ENCODE measurements around the gene IGF2BP2. TPM values are rescaled to one million over a fixed set of nuclear protein-coding genes. Genes with fewer than 3 reads are reported as not detected.

IGF2BP2 gene
- total and polyA plus RNA-seq, 2 of the 13 experiments (the other 11 are each of a cell fraction or from before 2014, with no cell fraction given): 6.5 to 46.0 TPM

DNA sequence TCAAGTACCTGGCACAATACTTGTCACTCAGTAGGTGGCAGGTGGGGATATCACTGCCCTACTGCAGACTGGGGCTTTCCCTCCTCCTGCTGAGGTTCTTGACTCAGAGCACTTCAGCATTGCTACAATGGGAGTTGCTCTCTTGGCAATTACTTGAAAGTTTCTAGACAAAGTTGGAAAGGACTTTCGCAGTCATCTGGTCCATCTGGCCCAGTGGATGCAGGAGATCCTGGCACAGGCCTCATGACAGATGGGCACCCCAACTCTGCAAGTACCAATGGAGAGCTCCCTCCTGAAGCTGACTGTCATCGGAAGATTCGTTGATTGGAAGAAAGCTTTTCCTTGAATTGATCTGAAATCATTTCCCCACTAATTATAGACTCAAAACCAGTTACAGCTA, 19.2 kb upstream of the IGF2BP2 start:
- no peaks in the 10 kb centered on the region; a peak in 2 of 5 replicates for H3K27me3 ChIP-seq (ENCODE audit: control insufficient read depth in 1 of 2, insufficient read depth in 2 of 2, low read length in 2 of 2)
- no peaks in the 10 kb centered on the region for H3K9me3 ChIP-seq (ENCODE audit: low read length)
- H3K4me3 ChIP-seq (replicated peaks in 1 of 3; ENCODE audit: insufficient read depth in 1 of 3, low read depth in 2 of 3, low read length in 3 of 3): no peak overlapping the region
- peaks cover 41% of the 10 kb centered on the region for H3K4me1 ChIP-seq (ENCODE audit: insufficient read depth, low read length)
- H3K79me2 ChIP-seq (ENCODE audit: insufficient read depth, low read length): no peaks in the 10 kb centered on the region
- H3K27ac ChIP-seq (ENCODE audit: extremely low read length, insufficient read depth, low read length): no peak overlapping the region
- POLR2A ChIA-PET: no interaction called here
- TF ChIP-seq, protein P1, sequence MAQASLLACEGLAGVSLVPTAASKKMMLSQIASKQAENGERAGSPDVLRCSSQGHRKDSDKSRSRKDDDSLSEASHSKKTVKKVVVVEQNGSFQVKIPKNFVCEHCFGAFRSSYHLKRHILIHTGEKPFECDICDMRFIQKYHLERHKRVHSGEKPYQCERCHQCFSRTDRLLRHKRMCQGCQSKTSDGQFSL (CRISPR knock-in tag; IDR thresholded peaks at IDR 0.05): no peak
- no peak for TF ChIP-seq ZNF124 (CRISPR knock-in tag; IDR thresholded peaks at IDR 0.05)
- 0 out of 2 replicates have a peak, but pooled peaks have one; percentile 3 for TF ChIP-seq ZMYM3 (CRISPR knock-in tag; IDR thresholded peaks at IDR 0.05)
- H3K36me3 ChIP-seq (replicated peaks in 1 of 2; ENCODE audit: control insufficient read depth in 1 of 2, insufficient read depth in 2 of 2, low read length in 2 of 2): no peaks in the 10 kb centered on the region
- intact Hi-C loops (cut with micrococcal nuclease; ENCODE audit: unreplicated experiment) (no loop called here), in situ Hi-C loops (cut with HindIII; ENCODE audit: extremely low pct_ligation_motif_present, low pct_unique_long_range_greater_than_20kb) (no loop called here)
- no peak overlapping the region for H3K4me2 ChIP-seq (ENCODE audit: low read depth, low read length)
- no peak overlapping the region for H3K9ac ChIP-seq (ENCODE audit: insufficient read depth, low read depth, low read length)
- 71% methylated on average over 3 of the region's 3 CpGs for WGBS (ENCODE audit: low lambda C conversion rate)
- DNase-seq (ENCODE audit: low spot score): no peak
- no peak for FAIRE-seq
- no TSS peak for BruUV-seq (replicated peaks)
- H2AFZ ChIP-seq (ENCODE audit: low read length): no peak overlapping the region
- H4K20me1 ChIP-seq (ENCODE audit: insufficient read depth, low read length): no peaks in the 10 kb centered on the region
- no peak for ATAC-seq
- CTCF ChIA-PET (ENCODE audit: low intra/inter-chr PET ratio, low total read pairs): no interaction called here

DNA sequence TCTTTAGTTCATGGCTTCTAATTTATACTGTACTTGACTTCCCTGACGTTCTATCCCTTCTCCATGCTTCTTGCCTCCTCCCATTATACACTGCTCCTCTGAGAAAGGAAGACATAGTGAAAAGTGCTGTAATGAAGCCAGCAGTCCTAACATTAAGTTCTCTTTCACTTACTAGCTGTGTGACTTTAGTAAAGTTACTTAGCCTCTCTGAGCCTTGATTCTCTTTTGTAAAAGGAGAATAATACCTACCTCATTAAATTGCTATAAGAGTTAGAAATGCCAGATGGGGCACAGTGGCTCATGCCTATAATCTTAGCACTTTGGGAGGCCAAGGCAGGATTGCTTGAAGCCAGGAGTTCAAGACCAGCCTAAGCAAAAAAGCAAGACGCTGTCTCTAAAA, 18.8 kb upstream of the IGF2BP2 start:
- DNase-seq (ENCODE audit: low spot score) (no peak), FAIRE-seq (no peak), ATAC-seq (no peak)
- H3K4me1 ChIP-seq (ENCODE audit: insufficient read depth, low read length): peaks cover 41% of the 10 kb centered on the region
- H3K4me2 ChIP-seq (ENCODE audit: low read depth, low read length): no peak overlapping the region
- no peak overlapping the region for H3K27ac ChIP-seq (ENCODE audit: extremely low read length, insufficient read depth, low read length)
- H4K20me1 ChIP-seq (ENCODE audit: insufficient read depth, low read length): no peaks in the 10 kb centered on the region
- WGBS (ENCODE audit: low lambda C conversion rate): 47% methylated on average over 2 of the region's 2 CpGs
- ChIA-PET CTCF (ENCODE audit: low intra/inter-chr PET ratio, low total read pairs) (no interaction called here), POLR2A (no interaction called here)
- intact Hi-C loops (cut with micrococcal nuclease; ENCODE audit: unreplicated experiment): no loop called here
- no peaks in the 10 kb centered on the region for H3K9me3 ChIP-seq (ENCODE audit: low read length)
- H3K9ac ChIP-seq (ENCODE audit: insufficient read depth, low read depth, low read length): no peak overlapping the region
- no peak overlapping the region for H3K4me3 ChIP-seq (replicated peaks in 1 of 3; ENCODE audit: insufficient read depth in 1 of 3, low read depth in 2 of 3, low read length in 3 of 3)
- in situ Hi-C loops (cut with HindIII; ENCODE audit: extremely low pct_ligation_motif_present, low pct_unique_long_range_greater_than_20kb): no loop called here
- no peaks in the 10 kb centered on the region for H3K79me2 ChIP-seq (ENCODE audit: insufficient read depth, low read length)
- no TSS peak for BruUV-seq (replicated peaks)
- no peaks in the 10 kb centered on the region for H3K36me3 ChIP-seq (replicated peaks in 1 of 2; ENCODE audit: control insufficient read depth in 1 of 2, insufficient read depth in 2 of 2, low read length in 2 of 2)
- H3K27me3 ChIP-seq (ENCODE audit: control insufficient read depth in 1 of 2, insufficient read depth in 2 of 2, low read length in 2 of 2): no peaks in the 10 kb centered on the region; a peak in 2 of 5 replicates
- H2AFZ ChIP-seq (ENCODE audit: low read length): no peak overlapping the region
- TF ChIP-seq ZNF7 (CRISPR knock-in tag; IDR thresholded peaks at IDR 0.05): no peak
- TF ChIP-seq KLF9 (CRISPR knock-in tag; IDR thresholded peaks at IDR 0.05; ENCODE audit: low read depth): no peak
- TF ChIP-seq, protein P2, sequence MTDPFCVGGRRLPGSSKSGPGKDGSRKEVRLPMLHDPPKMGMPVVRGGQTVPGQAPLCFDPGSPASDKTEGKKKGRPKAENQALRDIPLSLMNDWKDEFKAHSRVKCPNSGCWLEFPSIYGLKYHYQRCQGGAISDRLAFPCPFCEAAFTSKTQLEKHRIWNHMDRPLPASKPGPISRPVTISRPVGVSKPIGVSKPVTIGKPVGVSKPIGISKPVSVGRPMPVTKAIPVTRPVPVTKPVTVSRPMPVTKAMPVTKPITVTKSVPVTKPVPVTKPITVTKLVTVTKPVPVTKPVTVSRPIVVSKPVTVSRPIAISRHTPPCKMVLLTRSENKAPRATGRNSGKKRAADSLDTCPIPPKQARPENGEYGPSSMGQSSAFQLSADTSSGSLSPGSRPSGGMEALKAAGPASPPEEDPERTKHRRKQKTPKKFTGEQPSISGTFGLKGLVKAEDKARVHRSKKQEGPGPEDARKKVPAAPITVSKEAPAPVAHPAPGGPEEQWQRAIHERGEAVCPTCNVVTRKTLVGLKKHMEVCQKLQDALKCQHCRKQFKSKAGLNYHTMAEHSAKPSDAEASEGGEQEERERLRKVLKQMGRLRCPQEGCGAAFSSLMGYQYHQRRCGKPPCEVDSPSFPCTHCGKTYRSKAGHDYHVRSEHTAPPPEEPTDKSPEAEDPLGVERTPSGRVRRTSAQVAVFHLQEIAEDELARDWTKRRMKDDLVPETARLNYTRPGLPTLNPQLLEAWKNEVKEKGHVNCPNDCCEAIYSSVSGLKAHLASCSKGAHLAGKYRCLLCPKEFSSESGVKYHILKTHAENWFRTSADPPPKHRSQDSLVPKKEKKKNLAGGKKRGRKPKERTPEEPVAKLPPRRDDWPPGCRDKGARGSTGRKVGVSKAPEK (CRISPR knock-in tag; IDR thresholded peaks at IDR 0.05; ENCODE audit: borderline replicate concordance): no peak
- peak; percentile 82; the same call in 1 of the 2 replicates for TF ChIP-seq ZNF768 (CRISPR knock-in tag; IDR thresholded peaks at IDR 0.05)
- peak; percentile 70 for TF ChIP-seq ZMYM3 (CRISPR knock-in tag; IDR thresholded peaks at IDR 0.05)
- no peak for TF ChIP-seq PHF20 (CRISPR knock-in tag; IDR thresholded peaks at IDR 0.05)
- TF ChIP-seq PRMT3 (CRISPR knock-in tag; IDR thresholded peaks at IDR 0.05; ENCODE audit: borderline replicate concordance, low read depth): no peak
- TF ChIP-seq, protein P3, sequence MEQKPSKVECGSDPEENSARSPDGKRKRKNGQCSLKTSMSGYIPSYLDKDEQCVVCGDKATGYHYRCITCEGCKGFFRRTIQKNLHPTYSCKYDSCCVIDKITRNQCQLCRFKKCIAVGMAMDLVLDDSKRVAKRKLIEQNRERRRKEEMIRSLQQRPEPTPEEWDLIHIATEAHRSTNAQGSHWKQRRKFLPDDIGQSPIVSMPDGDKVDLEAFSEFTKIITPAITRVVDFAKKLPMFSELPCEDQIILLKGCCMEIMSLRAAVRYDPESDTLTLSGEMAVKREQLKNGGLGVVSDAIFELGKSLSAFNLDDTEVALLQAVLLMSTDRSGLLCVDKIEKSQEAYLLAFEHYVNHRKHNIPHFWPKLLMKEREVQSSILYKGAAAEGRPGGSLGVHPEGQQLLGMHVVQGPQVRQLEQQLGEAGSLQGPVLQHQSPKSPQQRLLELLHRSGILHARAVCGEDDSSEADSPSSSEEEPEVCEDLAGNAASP (CRISPR knock-in tag; IDR thresholded peaks at IDR 0.05; ENCODE audit: borderline replicate concordance): no peak
- TF ChIP-seq ZNF253 (CRISPR knock-in tag; IDR thresholded peaks at IDR 0.05; ENCODE audit: borderline replicate concordance): no peak
- TF ChIP-seq MIER3 (CRISPR knock-in tag; IDR thresholded peaks at IDR 0.05; ENCODE audit: borderline replicate concordance): no peak
- TF ChIP-seq TEAD2 (CRISPR knock-in tag; IDR thresholded peaks at IDR 0.05): no peak
- TF ChIP-seq ZNF552 (CRISPR knock-in tag; IDR thresholded peaks at IDR 0.05; ENCODE audit: borderline replicate concordance): no peak
- no peak for TF ChIP-seq ZMAT3 (CRISPR knock-in tag; conservative IDR thresholded peaks at IDR 0.05)
